ENCODE data around the gene TSNAXIP1.

DNA sequence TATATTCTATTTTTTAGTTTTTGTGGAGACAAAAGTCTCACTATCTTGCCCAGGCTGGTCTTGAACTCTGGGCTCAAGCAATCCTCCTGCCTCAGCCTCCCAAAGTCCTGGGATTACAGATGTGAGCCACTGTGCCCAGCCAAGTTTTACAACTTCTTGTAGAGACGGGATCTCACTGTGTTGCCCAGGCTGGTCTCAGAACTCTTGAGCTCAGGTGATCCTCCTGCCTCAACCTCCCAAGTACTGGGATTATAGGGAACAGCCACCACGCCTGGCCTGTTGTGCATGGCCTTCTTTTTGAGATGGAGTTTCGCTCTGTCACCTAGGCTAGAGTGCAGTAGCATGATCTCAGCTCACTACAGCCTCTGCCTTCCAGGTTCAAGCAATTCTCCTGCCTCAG, 47.0 kb downstream of the TSNAXIP1 start:
- TF ChIP-seq, protein P1, sequence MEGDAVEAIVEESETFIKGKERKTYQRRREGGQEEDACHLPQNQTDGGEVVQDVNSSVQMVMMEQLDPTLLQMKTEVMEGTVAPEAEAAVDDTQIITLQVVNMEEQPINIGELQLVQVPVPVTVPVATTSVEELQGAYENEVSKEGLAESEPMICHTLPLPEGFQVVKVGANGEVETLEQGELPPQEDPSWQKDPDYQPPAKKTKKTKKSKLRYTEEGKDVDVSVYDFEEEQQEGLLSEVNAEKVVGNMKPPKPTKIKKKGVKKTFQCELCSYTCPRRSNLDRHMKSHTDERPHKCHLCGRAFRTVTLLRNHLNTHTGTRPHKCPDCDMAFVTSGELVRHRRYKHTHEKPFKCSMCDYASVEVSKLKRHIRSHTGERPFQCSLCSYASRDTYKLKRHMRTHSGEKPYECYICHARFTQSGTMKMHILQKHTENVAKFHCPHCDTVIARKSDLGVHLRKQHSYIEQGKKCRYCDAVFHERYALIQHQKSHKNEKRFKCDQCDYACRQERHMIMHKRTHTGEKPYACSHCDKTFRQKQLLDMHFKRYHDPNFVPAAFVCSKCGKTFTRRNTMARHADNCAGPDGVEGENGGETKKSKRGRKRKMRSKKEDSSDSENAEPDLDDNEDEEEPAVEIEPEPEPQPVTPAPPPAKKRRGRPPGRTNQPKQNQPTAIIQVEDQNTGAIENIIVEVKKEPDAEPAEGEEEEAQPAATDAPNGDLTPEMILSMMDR (IDR thresholded peaks at IDR 0.05): no peak
- no peak for TF ChIP-seq POLR2A (IDR thresholded peaks at IDR 0.05)
